ENCODE measurements around the gene COL27A1. TPM values are rescaled to one million over a fixed set of nuclear protein-coding genes. Genes with fewer than 3 reads are reported as not detected.

Gene COL27A1
- total RNA-seq, 1 donor from 2014 or later = 1.3 TPM

- no peak overlapping the region for H3K4me3 ChIP-seq (ENCODE audit: low read depth, low read length)
- no peak for FAIRE-seq
- TF ChIP-seq, protein P1, sequence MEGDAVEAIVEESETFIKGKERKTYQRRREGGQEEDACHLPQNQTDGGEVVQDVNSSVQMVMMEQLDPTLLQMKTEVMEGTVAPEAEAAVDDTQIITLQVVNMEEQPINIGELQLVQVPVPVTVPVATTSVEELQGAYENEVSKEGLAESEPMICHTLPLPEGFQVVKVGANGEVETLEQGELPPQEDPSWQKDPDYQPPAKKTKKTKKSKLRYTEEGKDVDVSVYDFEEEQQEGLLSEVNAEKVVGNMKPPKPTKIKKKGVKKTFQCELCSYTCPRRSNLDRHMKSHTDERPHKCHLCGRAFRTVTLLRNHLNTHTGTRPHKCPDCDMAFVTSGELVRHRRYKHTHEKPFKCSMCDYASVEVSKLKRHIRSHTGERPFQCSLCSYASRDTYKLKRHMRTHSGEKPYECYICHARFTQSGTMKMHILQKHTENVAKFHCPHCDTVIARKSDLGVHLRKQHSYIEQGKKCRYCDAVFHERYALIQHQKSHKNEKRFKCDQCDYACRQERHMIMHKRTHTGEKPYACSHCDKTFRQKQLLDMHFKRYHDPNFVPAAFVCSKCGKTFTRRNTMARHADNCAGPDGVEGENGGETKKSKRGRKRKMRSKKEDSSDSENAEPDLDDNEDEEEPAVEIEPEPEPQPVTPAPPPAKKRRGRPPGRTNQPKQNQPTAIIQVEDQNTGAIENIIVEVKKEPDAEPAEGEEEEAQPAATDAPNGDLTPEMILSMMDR (IDR thresholded peaks at IDR 0.05; ENCODE audit: insufficient read depth, low read length, severe bottlenecking) = no peak
Measured at GRCh38 chr9:114347675-114348074, 192.3 kb downstream of the COL27A1 start.

GRCh38 chr9:114348261-114348905, 193.0 kb downstream of the COL27A1 start:
- Histone ChIP-seq H3K4me3 (ENCODE audit: low read depth, low read length) (no peak overlapping the region), H3K27me3 (ENCODE audit: control insufficient read depth, insufficient read depth, low read length) (no peaks in the 10 kb centered on the region), H3K36me3 (ENCODE audit: control insufficient read depth, insufficient read depth, low read length) (peaks cover 4% of the 10 kb centered on the region)
- DNase-seq (ENCODE audit: low read depth) = no peak
- FAIRE-seq = no peak
- TF ChIP-seq, protein P1 (IDR thresholded peaks at IDR 0.05; ENCODE audit: insufficient read depth, low read length, severe bottlenecking) = no peak

More at GRCh38 chr9:114347675-114348074, 192.3 kb downstream of the COL27A1 start:
- no peak for DNase-seq (ENCODE audit: low read depth)
- peaks cover 5% of the 10 kb centered on the region for H3K36me3 ChIP-seq (ENCODE audit: control insufficient read depth, insufficient read depth, low read length)
- no peaks in the 10 kb centered on the region for H3K27me3 ChIP-seq (ENCODE audit: control insufficient read depth, insufficient read depth, low read length)

GRCh38 chr9:114348906-114349482, 193.7 kb downstream of the COL27A1 start:
- no peaks in the 10 kb centered on the region for H3K27me3 ChIP-seq (ENCODE audit: control insufficient read depth, insufficient read depth, low read length)
- DNase-seq (ENCODE audit: low read depth) (peak; percentile 94), FAIRE-seq (peak; percentile 97)
- no peak overlapping the region for H3K4me3 ChIP-seq (ENCODE audit: low read depth, low read length)
- TF ChIP-seq, protein P1 (IDR thresholded peaks at IDR 0.05; ENCODE audit: insufficient read depth, low read length, severe bottlenecking) = no peak
- peaks cover 4% of the 10 kb centered on the region for H3K36me3 ChIP-seq (ENCODE audit: control insufficient read depth, insufficient read depth, low read length)

DNA sequence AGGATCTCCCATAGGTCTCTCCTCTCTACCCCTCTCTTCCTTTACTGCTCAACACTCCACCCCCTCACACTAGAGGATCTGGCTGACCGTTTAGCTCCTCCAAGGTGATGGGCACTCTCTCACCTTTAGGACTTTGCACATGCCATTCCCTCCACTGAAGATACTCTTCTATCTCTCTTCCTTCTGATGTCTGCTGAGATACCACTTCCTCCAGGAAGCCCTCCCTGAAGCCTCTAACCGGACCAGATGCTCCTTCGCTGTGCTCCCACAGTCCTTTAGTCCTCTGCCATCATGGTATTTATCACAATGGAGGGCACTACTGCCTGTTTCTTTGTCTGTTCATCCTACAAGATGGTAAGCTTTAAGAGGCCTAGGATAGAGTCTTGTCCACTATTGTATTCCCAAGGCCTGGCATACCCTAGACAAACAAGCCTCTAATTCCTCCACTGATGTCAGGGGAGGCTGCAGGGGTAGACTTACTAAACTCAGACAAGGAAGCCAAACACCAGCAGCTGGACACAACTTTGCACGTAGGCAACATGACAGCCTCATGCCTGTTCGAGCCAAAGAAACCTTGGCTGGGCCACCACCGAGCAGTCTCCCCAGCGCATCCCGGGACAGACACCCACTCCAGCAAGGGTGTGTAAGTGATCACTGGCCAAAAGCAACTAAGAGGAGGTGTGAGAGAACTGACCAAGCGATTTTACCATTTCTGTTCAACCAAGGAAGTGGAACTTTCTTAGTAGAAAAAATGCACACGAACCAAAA, 194.6 kb downstream of the COL27A1 start:
- peaks cover 4% of the 10 kb centered on the region for H3K36me3 ChIP-seq (ENCODE audit: control insufficient read depth, insufficient read depth, low read length)
- H3K4me3 ChIP-seq (ENCODE audit: low read depth, low read length) = no peak overlapping the region
- TF ChIP-seq, protein P1 (IDR thresholded peaks at IDR 0.05; ENCODE audit: insufficient read depth, low read length, severe bottlenecking) = no peak
- no peaks in the 10 kb centered on the region for H3K27me3 ChIP-seq (ENCODE audit: control insufficient read depth, insufficient read depth, low read length)
- FAIRE-seq (no peak), DNase-seq (ENCODE audit: low read depth) (no peak)

- peaks cover 5% of the 10 kb centered on the region for H3K36me3 ChIP-seq (ENCODE audit: control insufficient read depth, insufficient read depth, low read length)
- no peak for DNase-seq (ENCODE audit: low read depth)
- H3K4me3 ChIP-seq (ENCODE audit: low read depth, low read length) = no peak overlapping the region
- TF ChIP-seq, protein P1 (IDR thresholded peaks at IDR 0.05; ENCODE audit: insufficient read depth, low read length, severe bottlenecking) = no peak
- no peak for FAIRE-seq
- no peaks in the 10 kb centered on the region for H3K27me3 ChIP-seq (ENCODE audit: control insufficient read depth, insufficient read depth, low read length)
Measured at GRCh38 chr9:114350636-114351401, 195.5 kb downstream of the COL27A1 start.
